Measurements from ENCODE around the gene XXYLT1. TPM values are rescaled to one million over a fixed set of nuclear protein-coding genes. Genes with fewer than 3 reads are reported as not detected.
"Not testable (repeated sequence)": the region's sequence is repeated elsewhere in the genome, so short reads cannot be mapped to it uniquely, and the experiment has no call there.

Gene XXYLT1
- total RNA-seq, 1 experiment from 2014 or later, result 53.9 TPM

- Histone ChIP-seq H3K4me3 (ENCODE audit: low read depth, low read length, poor library complexity, severe bottlenecking) (no peak overlapping the region), H3K27ac (ENCODE audit: low read depth, low read length, poor library complexity, severe bottlenecking) (no peak overlapping the region), H3K36me3 (ENCODE audit: insufficient read depth, low read length, poor library complexity, severe bottlenecking) (peaks cover 7% of the 10 kb centered on the region), H3K9me3 (ENCODE audit: low read depth, low read length, poor library complexity, severe bottlenecking) (no peaks in the 10 kb centered on the region), H3K27me3 (replicated peaks; ENCODE audit: insufficient read depth, low read depth, low read length, poor library complexity) (no peaks in the 10 kb centered on the region), H3K4me1 (ENCODE audit: insufficient read depth, low read length, poor library complexity, severe bottlenecking) (peaks cover 30% of the 10 kb centered on the region)
- POLR2A ChIA-PET (ENCODE audit: low non-redundant PET), result no interaction called here
- BruUV-seq (replicated peaks), result no TSS peak
- TF ChIP-seq CTCF (conservative IDR thresholded peaks at IDR 0.05; ENCODE audit: low read depth, low read length) (no peak), EZH2 (IDR thresholded peaks at IDR 0.05; ENCODE audit: borderline replicate concordance, low read depth, low read length, poor library complexity, severe bottlenecking) (no peak)
- intact Hi-C loops (cut with micrococcal nuclease; ENCODE audit: unreplicated experiment), result no loop called here
- CTCF ChIA-PET, result no interaction called here
- DNase-seq (ENCODE audit: low spot score), result no peak
These were observed 49.7 kb downstream of the XXYLT1 start for GRCh38 chr3:195221015-195221853.

- H3K4me3 ChIP-seq (ENCODE audit: low read depth, low read length, poor library complexity, severe bottlenecking), result no peak overlapping the region
- DNase-seq (ENCODE audit: low spot score), result peak; percentile 35
- H3K27me3 ChIP-seq (replicated peaks; ENCODE audit: insufficient read depth, low read depth, low read length, poor library complexity), result no peaks in the 10 kb centered on the region
- H3K9me3 ChIP-seq (ENCODE audit: low read depth, low read length, poor library complexity, severe bottlenecking), result no peaks in the 10 kb centered on the region
- peak overlapping the region; percentile 31 for H3K27ac ChIP-seq (ENCODE audit: low read depth, low read length, poor library complexity, severe bottlenecking)
- TF ChIP-seq CTCF (conservative IDR thresholded peaks at IDR 0.05; ENCODE audit: low read depth, low read length) (no peak), EZH2 (IDR thresholded peaks at IDR 0.05; ENCODE audit: borderline replicate concordance, low read depth, low read length, poor library complexity, severe bottlenecking) (no peak)
- ChIA-PET CTCF (no interaction called here), POLR2A (ENCODE audit: low non-redundant PET) (no interaction called here)
- no peaks in the 10 kb centered on the region for H3K36me3 ChIP-seq (ENCODE audit: insufficient read depth, low read length, poor library complexity, severe bottlenecking)
- H3K4me1 ChIP-seq (ENCODE audit: insufficient read depth, low read length, poor library complexity, severe bottlenecking), result peaks cover 26% of the 10 kb centered on the region
- no TSS peak for BruUV-seq (replicated peaks)
- intact Hi-C loops (cut with micrococcal nuclease; ENCODE audit: unreplicated experiment), result no loop called here
These were observed 51.4 kb downstream of the XXYLT1 start for GRCh38 chr3:195219351-195220230.

- CTCF ChIA-PET; H3K27ac ChIP-seq (ENCODE audit: low read depth, low read length, poor library complexity, severe bottlenecking); POLR2A ChIA-PET (ENCODE audit: low non-redundant PET); H3K9me3 ChIP-seq (ENCODE audit: low read depth, low read length, poor library complexity, severe bottlenecking); intact Hi-C loops (cut with micrococcal nuclease; ENCODE audit: unreplicated experiment); H3K4me3 ChIP-seq (ENCODE audit: low read depth, low read length, poor library complexity, severe bottlenecking); H3K27me3 ChIP-seq (replicated peaks; ENCODE audit: insufficient read depth, low read depth, low read length, poor library complexity); BruUV-seq (replicated peaks); H3K36me3 ChIP-seq (ENCODE audit: insufficient read depth, low read length, poor library complexity, severe bottlenecking); DNase-seq (ENCODE audit: low spot score): not testable (repeated sequence)
- peaks cover 14% of the 10 kb centered on the region for H3K4me1 ChIP-seq (ENCODE audit: insufficient read depth, low read length, poor library complexity, severe bottlenecking)
These were observed 52.6 kb downstream of the XXYLT1 start for GRCh38 chr3:195218331-195218730.

- DNase-seq (ENCODE audit: low spot score); CTCF ChIA-PET; H3K27me3 ChIP-seq (replicated peaks; ENCODE audit: insufficient read depth, low read depth, low read length, poor library complexity); H3K4me3 ChIP-seq (ENCODE audit: low read depth, low read length, poor library complexity, severe bottlenecking); POLR2A ChIA-PET (ENCODE audit: low non-redundant PET); H3K9me3 ChIP-seq (ENCODE audit: low read depth, low read length, poor library complexity, severe bottlenecking); BruUV-seq (replicated peaks); H3K36me3 ChIP-seq (ENCODE audit: insufficient read depth, low read length, poor library complexity, severe bottlenecking); intact Hi-C loops (cut with micrococcal nuclease; ENCODE audit: unreplicated experiment); H3K27ac ChIP-seq (ENCODE audit: low read depth, low read length, poor library complexity, severe bottlenecking): not testable (repeated sequence)
- peaks cover 13% of the 10 kb centered on the region for H3K4me1 ChIP-seq (ENCODE audit: insufficient read depth, low read length, poor library complexity, severe bottlenecking)
These were observed 55.4 kb downstream of the XXYLT1 start for GRCh38 chr3:195215576-195215975.
